ENCODE measurements around the gene NLK.

GRCh38 chr17:28105501-28105900, 63.0 kb downstream of the NLK start:
- no peak for TF ChIP-seq POLR2A (IDR thresholded peaks at IDR 0.05; ENCODE audit: low read depth, low read length)
- no peak for TF ChIP-seq EZH2 (IDR thresholded peaks at IDR 0.05; ENCODE audit: borderline replicate concordance, low read depth, low read length, severe bottlenecking)
- TF ChIP-seq CTCF (IDR thresholded peaks at IDR 0.05; ENCODE audit: extremely low read depth in 1 of 2, insufficient read depth in 1 of 2, low read depth in 1 of 2, low read length in 2 of 2): no peak

Data from endothelial cell of umbilical vein (primary cell).